Prostate gland (tissue), 2 donors: Measurements from ENCODE around the gene HADH.

Experiments
- CTCF ChIP-seq, 4 experiments: fragments of 200-600 bp in 2 of 4; fragments of 450-650 bp in 2 of 4; sonication (generic) in 2 of 4; IDR thresholded peaks; 1 replicate in 3 of 4; 2 replicates in 1 of 4; pipeline ENCODE4 v1.5.1; 2016 to 2019; ENCODE audit warnings: antibody characterized with exemption in 4 of 4, mild to moderate bottlenecking in 2 of 4, moderate library complexity in 2 of 4
- POLR2A ChIP-seq: fragments of 450-650 bp; IDR thresholded peaks from one replicate; pipeline ENCODE4 v1.6.1; 2016; ENCODE audit warnings: antibody characterized with exemption, mild to moderate bottlenecking
- POLR2AphosphoS5 ChIP-seq: sonication (generic); formaldehyde crosslinking; IDR thresholded peaks from one replicate; pipeline ENCODE4 v1.6.1; 2017; ENCODE audit warnings: antibody characterized with exemption

GRCh38 chr4:108054025-108054638 is 64.4 kb downstream of the HADH start:
- no peak for TF ChIP-seq CTCF (IDR thresholded peaks at IDR 0.05)
- no peak for TF ChIP-seq POLR2A
- TF ChIP-seq POLR2AphosphoS5, result no peak
